Muscle layer of duodenum (tissue), 2 donors: ENCODE data around the gene MGAT2.
A peak's percentile ranks its signal among the peaks of the same experiment; 100 is the strongest.

Experiments
- H3K27ac ChIP-seq: one replicate; pipeline ENCODE4 v1.7.0; 2013; ENCODE audit warnings: mild to moderate bottlenecking, low read length
- H3K27me3 ChIP-seq: one replicate; pipeline ENCODE4 v1.7.0; 2013; ENCODE audit warnings: low read depth, mild to moderate bottlenecking, control low read depth, low read length
- H3K36me3 ChIP-seq, 2 donors: one replicate each; pipeline ENCODE4 v1.7.0; 2013; ENCODE audit warnings: low read length in 2 of 2, control low read depth in 1 of 2, mild to moderate bottlenecking in 1 of 2; ENCODE audit not compliant: insufficient read depth in 2 of 2, control insufficient read depth in 1 of 2
- H3K4me1 ChIP-seq, 2 donors: one replicate each; pipeline ENCODE4 v1.7.0; 2013; ENCODE audit warnings: low read length in 2 of 2, mild to moderate bottlenecking in 2 of 2, control low read depth in 1 of 2, moderate library complexity in 1 of 2; ENCODE audit not compliant: insufficient read depth in 2 of 2, control insufficient read depth in 1 of 2
- H3K4me3 ChIP-seq, 2 donors: one replicate each; pipeline ENCODE4 v1.7.0; 2013; ENCODE audit warnings: low read length in 2 of 2, low read depth in 1 of 2, mild to moderate bottlenecking in 1 of 2
- H3K9me3 ChIP-seq, 2 donors: one replicate each; pipeline ENCODE4 v1.7.0; 2013; ENCODE audit warnings: low read length in 2 of 2, control low read depth in 1 of 2, mild to moderate bottlenecking in 1 of 2; ENCODE audit not compliant: control insufficient read depth in 1 of 2
- donor health status: healthy.

Gene MGAT2

GRCh38 chr14:49585803-49586672 lies 34.6 kb upstream of the MGAT2 start, which contains the start of gene RPS29:
TSS of gene RPS29 (minus strand) at chr14:49586380. CDS start at chr14:49586346, 34 bp downstream.
- peaks cover 14 to 23% of the 10 kb centered on the region in 2 donors for H3K36me3 ChIP-seq
- H3K4me3 ChIP-seq: peak within 1 kb of the TSS; percentile 76 to 98
- H3K27ac ChIP-seq: peak within 1 kb of the TSS; percentile 98
- H3K4me1 ChIP-seq: peaks cover 0 to 20% of the 10 kb centered on the region in 2 donors
- H3K27me3 ChIP-seq: no peaks in the 10 kb centered on the region
- no peaks in the 10 kb centered on the region for H3K9me3 ChIP-seq

GRCh38 chr14:49586673-49587460 lies 33.7 kb upstream of the MGAT2 start:
- Histone ChIP-seq H3K27ac (peak overlapping the region; percentile 98), H3K27me3 (no peaks in the 10 kb centered on the region), H3K36me3 (peaks cover 14 to 23% of the 10 kb centered on the region in 2 donors), H3K4me3 (peak overlapping the region; percentile 76 to 98), H3K4me1 (peaks cover 0 to 20% of the 10 kb centered on the region in 2 donors), H3K9me3 (no peaks in the 10 kb centered on the region)

- no peaks in the 10 kb centered on the region for H3K27me3 ChIP-seq
Measured at GRCh38 chr14:49589387-49589786, 31.2 kb upstream of the MGAT2 start.

DNA sequence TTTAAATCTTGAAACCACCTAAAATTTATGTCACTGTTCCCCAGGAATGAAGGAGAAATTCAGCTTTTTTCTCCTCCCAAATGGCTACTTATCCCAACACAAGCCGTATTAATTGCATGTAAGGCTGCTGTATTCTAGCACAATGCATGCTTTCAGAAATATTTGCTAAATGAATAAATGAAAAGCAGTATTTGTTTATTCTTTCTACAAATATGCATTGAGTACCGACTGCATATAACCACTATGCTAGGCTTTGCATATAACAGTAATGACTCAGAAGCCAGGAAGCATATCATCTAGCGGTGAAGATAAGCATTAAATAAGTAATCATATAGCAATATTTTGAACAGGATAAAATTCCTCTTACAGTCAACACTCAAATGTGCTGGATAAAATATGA lies 27.6 kb upstream of the MGAT2 start:
- H3K36me3 ChIP-seq: no peaks in the 10 kb centered on the region
- no peaks in the 10 kb centered on the region for H3K27me3 ChIP-seq
- H3K4me1 ChIP-seq: peaks cover 0 to 5% of the 10 kb centered on the region in 2 donors
- no peaks in the 10 kb centered on the region for H3K9me3 ChIP-seq
- no peak overlapping the region for H3K4me3 ChIP-seq
- no peak overlapping the region for H3K27ac ChIP-seq

More at GRCh38 chr14:49589387-49589786, 31.2 kb upstream of the MGAT2 start:
- Histone ChIP-seq H3K9me3 (no peaks in the 10 kb centered on the region), H3K36me3 (peaks cover 0 to 2% of the 10 kb centered on the region in 2 donors), H3K4me1 (peaks cover 0 to 11% of the 10 kb centered on the region in 2 donors), H3K27ac (no peak overlapping the region), H3K4me3 (no peak overlapping the region)

GRCh38 chr14:49594347-49595091 lies 26.1 kb upstream of the MGAT2 start:
- peaks cover 0 to 5% of the 10 kb centered on the region in 2 donors for H3K4me1 ChIP-seq
- no peaks in the 10 kb centered on the region for H3K36me3 ChIP-seq
- H3K9me3 ChIP-seq: no peaks in the 10 kb centered on the region
- H3K4me3 ChIP-seq: no peak overlapping the region
- no peaks in the 10 kb centered on the region for H3K27me3 ChIP-seq
- no peak overlapping the region for H3K27ac ChIP-seq

- no peaks in the 10 kb centered on the region for H3K36me3 ChIP-seq
- H3K27ac ChIP-seq: peak overlapping the region; percentile 83
- peak overlapping the region; percentile 80 to 81 for H3K4me3 ChIP-seq
- H3K4me1 ChIP-seq: peaks cover 0 to 5% of the 10 kb centered on the region in 2 donors
- H3K27me3 ChIP-seq: no peaks in the 10 kb centered on the region
- no peaks in the 10 kb centered on the region for H3K9me3 ChIP-seq
Measured at GRCh38 chr14:49598189-49598484, 22.5 kb upstream of the MGAT2 start.

- no peaks in the 10 kb centered on the region for H3K36me3 ChIP-seq
- H3K4me1 ChIP-seq: peaks cover 0 to 5% of the 10 kb centered on the region in 2 donors
- no peaks in the 10 kb centered on the region for H3K27me3 ChIP-seq
- no peaks in the 10 kb centered on the region for H3K9me3 ChIP-seq
- H3K27ac ChIP-seq: peak within 1 kb of the TSS; percentile 83
- peak within 1 kb of the TSS; percentile 80 to 81 for H3K4me3 ChIP-seq
Measured at GRCh38 chr14:49598485-49599300, 21.9 kb upstream of the MGAT2 start, which contains the start of gene LRR1. TSS of gene LRR1 (plus strand) at chr14:49598940. CDS start at chr14:49599021, 81 bp downstream.

- Histone ChIP-seq H3K27me3 (no peaks in the 10 kb centered on the region), H3K4me3 (no peak overlapping the region), H3K27ac (no peak overlapping the region), H3K9me3 (no peaks in the 10 kb centered on the region), H3K4me1 (no peaks in the 10 kb centered on the region), H3K36me3 (peaks cover 0 to 7% of the 10 kb centered on the region in 2 donors)
Measured at GRCh38 chr14:49607583-49607982, 13.0 kb upstream of the MGAT2 start.

DNA sequence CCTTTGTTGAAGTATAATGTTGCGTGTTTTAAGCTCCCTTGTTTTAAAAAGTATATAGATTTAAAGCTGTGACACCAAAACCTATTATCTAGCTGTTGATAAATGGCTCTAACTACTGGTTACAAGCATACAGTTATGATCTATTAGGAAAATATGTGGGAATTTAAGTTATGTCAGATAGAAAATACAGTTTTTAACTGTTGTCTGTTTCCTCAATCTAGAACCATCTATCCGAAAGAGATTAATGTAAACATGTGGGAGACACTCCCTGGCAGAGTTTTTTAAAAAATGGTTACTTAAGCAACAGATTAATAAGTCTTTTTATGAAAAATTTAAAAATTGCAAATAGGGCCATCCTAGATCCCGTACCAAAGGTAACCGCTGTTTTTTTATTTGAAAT lies 8.3 kb upstream of the MGAT2 start:
- H3K27me3 ChIP-seq: no peaks in the 10 kb centered on the region
- H3K4me3 ChIP-seq: no peak overlapping the region
- no peaks in the 10 kb centered on the region for H3K4me1 ChIP-seq
- no peak overlapping the region for H3K27ac ChIP-seq
- no peaks in the 10 kb centered on the region for H3K36me3 ChIP-seq
- H3K9me3 ChIP-seq: no peaks in the 10 kb centered on the region

- Histone ChIP-seq H3K4me3 (no peak overlapping the region), H3K27me3 (no peaks in the 10 kb centered on the region), H3K27ac (no peak overlapping the region), H3K4me1 (no peaks in the 10 kb centered on the region), H3K36me3 (peaks cover 0 to 1% of the 10 kb centered on the region in 2 donors), H3K9me3 (no peaks in the 10 kb centered on the region)
Measured at GRCh38 chr14:49612671-49613070, 7.9 kb upstream of the MGAT2 start.
